Measurements from ENCODE around the gene PRDM11. TPM values are rescaled to one million over a fixed set of nuclear protein-coding genes. Genes with fewer than 3 reads are reported as not detected.

The PRDM11 gene
- total and polyA plus RNA-seq, 7 donors: 2.3 to 14.2 (median 7.2) TPM

DNA sequence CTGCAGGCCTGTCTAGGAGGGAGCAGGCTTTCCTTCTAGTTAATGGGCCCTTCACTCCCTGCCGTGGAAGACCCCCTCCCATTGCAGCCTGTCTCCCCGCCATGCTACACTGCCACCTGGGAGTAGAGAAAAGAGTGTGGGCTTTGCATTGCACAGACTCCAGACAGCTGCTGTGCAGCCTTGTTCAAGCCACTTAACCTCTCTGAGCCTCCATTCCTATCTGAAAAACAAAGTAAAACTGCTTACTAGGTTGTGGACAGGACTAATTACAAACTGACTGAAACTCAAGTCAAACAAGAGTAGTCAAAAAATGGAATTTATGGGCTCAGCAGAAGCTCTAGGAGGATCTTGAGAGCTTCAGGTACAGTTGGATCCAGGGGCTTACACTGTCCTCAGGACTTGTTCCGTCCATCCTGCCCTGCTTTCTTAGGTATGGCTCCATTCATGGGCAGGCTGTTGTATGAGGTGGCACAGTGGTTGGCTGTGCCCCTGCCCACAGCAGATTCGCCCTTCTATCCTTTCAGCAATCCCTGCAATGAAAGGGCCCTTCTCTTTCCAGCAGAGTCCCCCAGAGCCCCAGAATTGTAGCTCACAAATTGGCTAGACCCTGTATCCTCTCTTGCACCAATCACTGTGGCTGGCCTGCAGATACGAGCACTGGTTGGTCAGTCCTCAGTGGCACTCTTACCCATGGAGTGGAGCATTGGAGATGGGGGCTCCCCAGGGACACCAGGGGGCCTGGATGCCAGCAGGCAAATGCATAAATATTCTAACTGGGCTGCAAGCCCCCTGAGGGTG lies 19.6 kb downstream of the PRDM11 start:
- TF ChIP-seq, protein P1, sequence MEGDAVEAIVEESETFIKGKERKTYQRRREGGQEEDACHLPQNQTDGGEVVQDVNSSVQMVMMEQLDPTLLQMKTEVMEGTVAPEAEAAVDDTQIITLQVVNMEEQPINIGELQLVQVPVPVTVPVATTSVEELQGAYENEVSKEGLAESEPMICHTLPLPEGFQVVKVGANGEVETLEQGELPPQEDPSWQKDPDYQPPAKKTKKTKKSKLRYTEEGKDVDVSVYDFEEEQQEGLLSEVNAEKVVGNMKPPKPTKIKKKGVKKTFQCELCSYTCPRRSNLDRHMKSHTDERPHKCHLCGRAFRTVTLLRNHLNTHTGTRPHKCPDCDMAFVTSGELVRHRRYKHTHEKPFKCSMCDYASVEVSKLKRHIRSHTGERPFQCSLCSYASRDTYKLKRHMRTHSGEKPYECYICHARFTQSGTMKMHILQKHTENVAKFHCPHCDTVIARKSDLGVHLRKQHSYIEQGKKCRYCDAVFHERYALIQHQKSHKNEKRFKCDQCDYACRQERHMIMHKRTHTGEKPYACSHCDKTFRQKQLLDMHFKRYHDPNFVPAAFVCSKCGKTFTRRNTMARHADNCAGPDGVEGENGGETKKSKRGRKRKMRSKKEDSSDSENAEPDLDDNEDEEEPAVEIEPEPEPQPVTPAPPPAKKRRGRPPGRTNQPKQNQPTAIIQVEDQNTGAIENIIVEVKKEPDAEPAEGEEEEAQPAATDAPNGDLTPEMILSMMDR (IDR thresholded peaks at IDR 0.05): no peak
- H3K27ac ChIP-seq: no peak overlapping the region
- H3K36me3 ChIP-seq (ENCODE audit: insufficient read depth in 1 of 2, low read depth in 1 of 2): no peaks in the 10 kb centered on the region
- H3K4me1 ChIP-seq: peaks cover 41% of the 10 kb centered on the region
- no peak overlapping the region for H3K4me3 ChIP-seq
- intact Hi-C loops (cut with DNase I): no loop called here
- DNase-seq (no peak), ATAC-seq (no peak)
- 88 to 91% (median 90%) methylated on average over 5 of the region's 5 CpGs for WGBS, 3 donors
- no peaks in the 10 kb centered on the region for H3K27me3 ChIP-seq (ENCODE audit: insufficient read depth in 3 of 3, low read length in 2 of 3)
- H3K9me3 ChIP-seq: no peaks in the 10 kb centered on the region

DNA sequence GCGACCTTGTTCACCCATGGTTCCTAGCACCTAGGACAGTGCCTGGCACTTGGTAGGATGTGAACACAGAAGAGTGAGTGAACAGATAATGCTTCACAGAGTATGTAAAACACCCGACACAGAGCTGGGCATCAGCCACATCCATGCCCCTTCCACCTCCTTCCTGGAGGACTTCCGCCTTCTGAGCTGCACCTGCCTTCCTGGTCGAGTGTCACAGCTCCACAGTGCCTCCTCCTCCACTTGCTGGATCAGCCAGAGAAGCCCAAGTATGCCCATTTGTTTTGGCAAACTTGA lies 20.1 kb downstream of the PRDM11 start:
- TF ChIP-seq, protein P1 (IDR thresholded peaks at IDR 0.05): no peak
- no peak for DNase-seq
- WGBS, 3 donors: 67 to 72% (median 68%) methylated on average over 4 of the region's 4 CpGs
- no peak overlapping the region for H3K27ac ChIP-seq
- no peak overlapping the region for H3K4me3 ChIP-seq
- H3K9me3 ChIP-seq: no peaks in the 10 kb centered on the region
- no peaks in the 10 kb centered on the region for H3K36me3 ChIP-seq (ENCODE audit: insufficient read depth in 1 of 2, low read depth in 1 of 2)
- no peak for ATAC-seq
- no peaks in the 10 kb centered on the region for H3K27me3 ChIP-seq (ENCODE audit: insufficient read depth in 3 of 3, low read length in 2 of 3)
- intact Hi-C loops (cut with DNase I): no loop called here
- H3K4me1 ChIP-seq: peaks cover 35% of the 10 kb centered on the region

DNA sequence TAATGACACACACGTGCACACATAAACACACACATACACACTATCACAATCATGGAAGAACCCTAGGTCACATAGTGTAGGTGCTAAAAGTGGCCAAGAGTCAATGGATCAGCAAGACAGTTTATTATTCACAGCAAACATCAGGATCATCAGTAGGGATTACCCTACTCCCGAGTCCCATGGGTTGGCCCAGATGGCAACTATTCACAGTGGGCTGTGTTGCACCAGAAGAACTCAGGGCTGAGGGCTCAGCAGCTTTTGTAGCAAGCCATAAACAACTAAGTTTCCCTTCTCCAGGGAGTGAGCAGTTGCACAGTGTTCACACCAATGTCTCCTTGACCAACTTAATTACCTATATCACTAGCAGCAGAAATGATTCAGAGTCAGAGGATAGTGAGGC lies 20.8 kb downstream of the PRDM11 start:
- Histone ChIP-seq H3K9me3 (no peaks in the 10 kb centered on the region), H3K4me3 (no peak overlapping the region), H3K27ac (no peak overlapping the region), H3K27me3 (ENCODE audit: insufficient read depth in 3 of 3, low read length in 2 of 3) (no peaks in the 10 kb centered on the region), H3K36me3 (ENCODE audit: insufficient read depth in 1 of 2, low read depth in 1 of 2) (no peaks in the 10 kb centered on the region), H3K4me1 (peaks cover 28% of the 10 kb centered on the region)
- intact Hi-C loops (cut with DNase I): no loop called here
- WGBS, 3 donors: 70 to 75% (median 72%) methylated on average over 2 of the region's 2 CpGs
- DNase-seq (no peak), ATAC-seq (no peak)
- TF ChIP-seq, protein P1 (IDR thresholded peaks at IDR 0.05): no peak

DNA sequence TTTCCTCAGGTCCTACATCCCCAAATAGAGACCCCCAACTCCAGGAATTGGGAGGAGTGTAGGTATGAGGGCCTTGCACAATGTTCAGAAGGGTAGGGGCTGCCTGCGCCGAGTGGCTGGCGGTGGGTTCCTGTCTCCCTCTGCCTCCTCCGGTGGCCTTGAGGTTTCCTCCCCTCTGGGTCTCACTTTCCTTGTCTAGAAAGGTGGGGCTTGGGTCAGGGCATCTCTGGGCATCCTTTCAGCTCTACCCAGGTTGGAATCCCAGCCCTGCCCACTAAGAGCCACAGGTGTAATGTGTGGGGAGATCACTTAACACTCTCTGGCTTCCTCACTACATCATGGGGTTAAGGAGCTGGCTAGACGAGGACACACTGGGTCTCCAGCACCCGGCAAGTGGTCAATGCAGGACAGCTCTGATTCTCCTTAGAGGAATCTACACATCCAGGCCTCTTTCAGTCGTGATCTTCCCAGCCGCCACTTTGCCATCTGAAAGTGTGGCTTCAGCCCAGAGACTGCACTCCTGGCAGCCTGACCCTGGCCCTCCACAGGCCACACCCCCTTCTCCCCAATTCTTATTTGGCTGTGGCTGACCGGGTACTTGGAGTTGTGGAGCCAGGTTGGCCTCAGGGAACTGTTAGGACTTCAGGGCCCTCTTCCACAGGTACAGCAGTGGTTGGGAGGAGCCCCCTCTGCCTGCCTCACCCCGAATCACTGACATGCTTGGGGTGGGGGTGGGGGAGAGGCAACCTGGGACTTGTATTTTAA lies 22.1 kb downstream of the PRDM11 start:
- peaks cover 23% of the 10 kb centered on the region for H3K4me1 ChIP-seq
- 66 to 74% (median 73%) methylated on average over 10 of the region's 10 CpGs for WGBS, 3 donors
- TF ChIP-seq, protein P1 (IDR thresholded peaks at IDR 0.05): no peak

More for the DNA sequence above, 22.1 kb downstream of the PRDM11 start:
- ATAC-seq (no peak), DNase-seq (no peak)
- Histone ChIP-seq H3K4me3 (no peak overlapping the region), H3K36me3 (ENCODE audit: insufficient read depth in 1 of 2, low read depth in 1 of 2) (no peaks in the 10 kb centered on the region), H3K27me3 (ENCODE audit: insufficient read depth in 3 of 3, low read length in 2 of 3) (no peaks in the 10 kb centered on the region), H3K9me3 (no peaks in the 10 kb centered on the region), H3K27ac (no peak overlapping the region)
- intact Hi-C loops (cut with DNase I): no loop called here

Data from psoas muscle (tissue), 8 donors.